ENCODE data around the gene GRID2.

- TF ChIP-seq, protein P1, sequence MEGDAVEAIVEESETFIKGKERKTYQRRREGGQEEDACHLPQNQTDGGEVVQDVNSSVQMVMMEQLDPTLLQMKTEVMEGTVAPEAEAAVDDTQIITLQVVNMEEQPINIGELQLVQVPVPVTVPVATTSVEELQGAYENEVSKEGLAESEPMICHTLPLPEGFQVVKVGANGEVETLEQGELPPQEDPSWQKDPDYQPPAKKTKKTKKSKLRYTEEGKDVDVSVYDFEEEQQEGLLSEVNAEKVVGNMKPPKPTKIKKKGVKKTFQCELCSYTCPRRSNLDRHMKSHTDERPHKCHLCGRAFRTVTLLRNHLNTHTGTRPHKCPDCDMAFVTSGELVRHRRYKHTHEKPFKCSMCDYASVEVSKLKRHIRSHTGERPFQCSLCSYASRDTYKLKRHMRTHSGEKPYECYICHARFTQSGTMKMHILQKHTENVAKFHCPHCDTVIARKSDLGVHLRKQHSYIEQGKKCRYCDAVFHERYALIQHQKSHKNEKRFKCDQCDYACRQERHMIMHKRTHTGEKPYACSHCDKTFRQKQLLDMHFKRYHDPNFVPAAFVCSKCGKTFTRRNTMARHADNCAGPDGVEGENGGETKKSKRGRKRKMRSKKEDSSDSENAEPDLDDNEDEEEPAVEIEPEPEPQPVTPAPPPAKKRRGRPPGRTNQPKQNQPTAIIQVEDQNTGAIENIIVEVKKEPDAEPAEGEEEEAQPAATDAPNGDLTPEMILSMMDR (IDR thresholded peaks at IDR 0.05), result no peak
- TF ChIP-seq ZFX (IDR thresholded peaks at IDR 0.05; ENCODE audit: borderline replicate concordance), result no peak
Observed at GRCh38 chr4:92266521-92266920, 37.2 kb upstream of the GRID2 start.
